Smooth muscle cell (in vitro differentiated cells): Measurements from ENCODE around the gene INPP5K. TPM values are rescaled to one million over a fixed set of nuclear protein-coding genes. Genes with fewer than 3 reads are reported as not detected.

Experiments used
- DNase-seq: peaks from one replicate; lab custom pipeline; 2025; ENCODE audit not compliant: unreplicated experiment; lab: John Stamatoyannopoulos, UW
- H2AFZ ChIP-seq: fragments of 200-600 bp; sonication (generic); 2 replicates; pipeline ENCODE4 v1.6.0; 2016; ENCODE audit warnings: antibody characterized with exemption, low read depth, mild to moderate bottlenecking
- H3F3A ChIP-seq: fragments of 200-600 bp; sonication (generic); 2 replicates; pipeline ENCODE4 v1.6.0; 2017; ENCODE audit warnings: antibody characterized with exemption, low read depth
- H3K27ac ChIP-seq: fragments of 200-600 bp; sonication (generic); 2 replicates; pipeline ENCODE4 v1.5.1; 2016; ENCODE audit warnings: low read depth, mild to moderate bottlenecking
- H3K27me3 ChIP-seq: fragments of 200-600 bp; sonication (generic); 2 replicates; pipeline ENCODE4 v1.6.1; 2016; ENCODE audit warnings: low read depth, mild to moderate bottlenecking
- H3K36me3 ChIP-seq: fragments of 200-600 bp; sonication (generic); 2 replicates; pipeline ENCODE4 v1.5.1; 2016; ENCODE audit warnings: low read depth
- H3K4me1 ChIP-seq: fragments of 200-600 bp; sonication (generic); 2 replicates; pipeline ENCODE4 v1.5.1; 2016; ENCODE audit warnings: low read depth
- H3K4me2 ChIP-seq: fragments of 200-600 bp; sonication (generic); 2 replicates; pipeline ENCODE4 v1.6.0; 2016; ENCODE audit warnings: mild to moderate bottlenecking
- H3K4me3 ChIP-seq: fragments of 200-600 bp; sonication (generic); 2 replicates; pipeline ENCODE4 v1.5.1; 2016; ENCODE audit warnings: mild to moderate bottlenecking
- H3K79me2 ChIP-seq: fragments of 200-600 bp; sonication (generic); 2 replicates; pipeline ENCODE4 v1.6.0; 2016; ENCODE audit warnings: low read depth, mild to moderate bottlenecking
- H3K9ac ChIP-seq: fragments of 200-600 bp; sonication (generic); 2 replicates; pipeline ENCODE4 v1.6.0; 2016; ENCODE audit warnings: low read depth
- H3K9me3 ChIP-seq: fragments of 200-600 bp; sonication (generic); replicated peaks from 2 replicates; pipeline ENCODE4 v1.5.1; 2016; ENCODE audit warnings: low read depth
- H4K20me1 ChIP-seq: fragments of 200-600 bp; sonication (generic); 2 replicates; pipeline ENCODE4 v1.6.0; 2016; ENCODE audit warnings: low read depth
- CTCF ChIP-seq: fragments of 200-600 bp; sonication (generic); IDR thresholded peaks from 2 replicates; pipeline ENCODE4 v1.5.1; 2017; ENCODE audit warnings: borderline replicate concordance, mild to moderate bottlenecking, antibody characterized with exemption; ENCODE audit not compliant: insufficient read depth, poor library complexity, severe bottlenecking
- WGBS: methylation state at CpG from one replicate; pipeline ENCODE4 v1.1.7; 2016; ENCODE audit warnings: low lambda C conversion rate; 5-methylcytosine and 5-hydroxymethylcytosine counted together
- polyA plus RNA-seq: library from polyadenylated mRNA; unstranded; fragments of >200 nt; fragmentation: Nextera tagmentation; extraction: Ambion mirVana; gene quantifications from 2 replicates; pipeline ENCODE4 v1.2.1, GENCODE V29; 2016
- total RNA-seq: library from RNA; depleted of rRNA; stranded (reverse); fragments of >200 nt; gene quantifications from 2 replicates; pipeline ENCODE4 v1.2.3, GENCODE V29; 2014

The INPP5K gene
- total and polyA plus RNA-seq, 2 experiments from 2014 or later: 9.6 to 12.6 TPM

GRCh38 chr17:1553354-1554266, 37.2 kb upstream of the INPP5K start:
- H3K27me3 ChIP-seq: no peaks in the 10 kb centered on the region
- H3K4me1 ChIP-seq: no peaks in the 10 kb centered on the region
- WGBS: 70% methylated on average over 12 of the region's 12 CpGs
- no peak overlapping the region for H3K4me2 ChIP-seq
- DNase-seq: no peak
- no peak overlapping the region for H3K27ac ChIP-seq
- no peak overlapping the region for H3K4me3 ChIP-seq
- no peak overlapping the region for H3K9ac ChIP-seq
- H4K20me1 ChIP-seq: peaks cover 63% of the 10 kb centered on the region
- no peak overlapping the region for H2AFZ ChIP-seq
- H3K79me2 ChIP-seq: peaks cover 38% of the 10 kb centered on the region
- no peaks in the 10 kb centered on the region for H3F3A ChIP-seq
- no peaks in the 10 kb centered on the region for H3K36me3 ChIP-seq
- TF ChIP-seq CTCF: no peak
- H3K9me3 ChIP-seq: no peaks in the 10 kb centered on the region

GRCh38 chr17:1552932-1553331, 36.5 kb upstream of the INPP5K start:
- Histone ChIP-seq H3K79me2 (peaks cover 32% of the 10 kb centered on the region), H3K4me3 (no peak overlapping the region), H3K27me3 (no peaks in the 10 kb centered on the region), H3K36me3 (no peaks in the 10 kb centered on the region), H4K20me1 (peaks cover 56% of the 10 kb centered on the region), H3F3A (no peaks in the 10 kb centered on the region), H3K27ac (no peak overlapping the region), H3K9me3 (no peaks in the 10 kb centered on the region), H3K9ac (no peak overlapping the region), H3K4me2 (no peak overlapping the region), H2AFZ (no peak overlapping the region), H3K4me1 (no peaks in the 10 kb centered on the region)
- no peak for TF ChIP-seq CTCF
- DNase-seq: no peak
- WGBS: 98% methylated on average over 11 of the region's 11 CpGs

GRCh38 chr17:1551741-1552140, 35.3 kb upstream of the INPP5K start:
- Histone ChIP-seq H3F3A (no peaks in the 10 kb centered on the region), H3K27ac (no peak overlapping the region), H3K9me3 (no peaks in the 10 kb centered on the region), H3K36me3 (no peaks in the 10 kb centered on the region), H4K20me1 (peaks cover 45% of the 10 kb centered on the region), H3K27me3 (no peaks in the 10 kb centered on the region), H3K4me1 (no peaks in the 10 kb centered on the region), H2AFZ (no peak overlapping the region), H3K4me2 (no peak overlapping the region), H3K4me3 (no peak overlapping the region), H3K9ac (no peak overlapping the region), H3K79me2 (peaks cover 21% of the 10 kb centered on the region)
- no peak for TF ChIP-seq CTCF
- no peak for DNase-seq
- 96% methylated on average over 12 of the region's 12 CpGs for WGBS
